H9 (cell line): ENCODE data around the gene JARID2. TPM values are rescaled to one million over a fixed set of nuclear protein-coding genes. Genes with fewer than 3 reads are reported as not detected.

Experiments
- DNase-seq: peaks from one replicate; pipeline ENCODE4 v3.0.0-alpha.2; 2017
- H2AFZ ChIP-seq: one replicate; pipeline ENCODE4 v1.6.1; 2013; ENCODE audit warnings: mild to moderate bottlenecking, low read length, control low read depth, moderate library complexity
- H2AK5ac ChIP-seq: 2 replicates; pipeline ENCODE4 v1.6.1; 2013; ENCODE audit warnings: low read length, control low read depth, mixed read lengths; ENCODE audit not compliant: insufficient read length
- H2BK120ac ChIP-seq: one replicate; pipeline ENCODE4 v1.6.1; 2013; ENCODE audit warnings: low read depth, mild to moderate bottlenecking, low read length, control low read depth, inconsistent platforms; ENCODE audit not compliant: poor library complexity, severe bottlenecking
- H2BK12ac ChIP-seq: 2 replicates; pipeline ENCODE4 v1.6.1; 2013; ENCODE audit warnings: low read length, control low read depth, mixed read lengths, low read depth; ENCODE audit not compliant: insufficient read length
- H2BK15ac ChIP-seq: 2 replicates; pipeline ENCODE4 v1.6.1; 2013; ENCODE audit warnings: low read depth, low read length, control low read depth
- H2BK20ac ChIP-seq: one replicate; pipeline ENCODE4 v1.6.1; 2013; ENCODE audit warnings: low read depth, mild to moderate bottlenecking, low read length, control low read depth, inconsistent platforms; ENCODE audit not compliant: poor library complexity, severe bottlenecking
- H2BK5ac ChIP-seq: 2 replicates; pipeline ENCODE4 v1.6.1; 2013; ENCODE audit warnings: low read length, control low read depth, mixed read lengths; ENCODE audit not compliant: insufficient read length
- H3K14ac ChIP-seq: 2 replicates; pipeline ENCODE4 v1.6.1; 2013; ENCODE audit warnings: low read length, control low read depth; ENCODE audit not compliant: insufficient read depth
- H3K18ac ChIP-seq: 2 replicates; pipeline ENCODE4 v1.6.1; 2013; ENCODE audit warnings: low read depth, mild to moderate bottlenecking, mixed read lengths, low read length, control low read depth; ENCODE audit not compliant: insufficient read length
- H3K23ac ChIP-seq: 2 replicates; pipeline ENCODE4 v1.6.1; 2013; ENCODE audit warnings: low read length, control low read depth, mixed read lengths, low read depth; ENCODE audit not compliant: insufficient read length
- H3K23me2 ChIP-seq: 2 replicates; pipeline ENCODE4 v1.6.1; 2013; ENCODE audit warnings: low read depth, mild to moderate bottlenecking, mixed read lengths, low read length, control low read depth; ENCODE audit not compliant: insufficient read length, poor library complexity, severe bottlenecking
- H3K27ac ChIP-seq: 2 replicates; pipeline ENCODE4 v1.5.1; 2013; ENCODE audit warnings: low read length, control low read depth, mixed read lengths, low read depth; ENCODE audit not compliant: insufficient read length
- H3K27me3 ChIP-seq: 2 replicates; pipeline ENCODE4 v1.6.1; 2013; ENCODE audit warnings: low read length, control low read depth, inconsistent platforms; ENCODE audit not compliant: insufficient read depth
- H3K4ac ChIP-seq: 2 replicates; pipeline ENCODE4 v1.6.1; 2013; ENCODE audit warnings: low read depth, mild to moderate bottlenecking, control low read depth, inconsistent platforms, low read length, moderate library complexity
- H3K4me1 ChIP-seq: 2 replicates; pipeline ENCODE4 v1.6.1; 2013; ENCODE audit warnings: low read length, control low read depth, inconsistent platforms; ENCODE audit not compliant: insufficient read depth
- H3K4me2 ChIP-seq: 2 replicates; pipeline ENCODE4 v1.6.1; 2013; ENCODE audit warnings: low read length, control low read depth, mixed read lengths; ENCODE audit not compliant: insufficient read length, insufficient read depth
- H3K56ac ChIP-seq: 2 replicates; pipeline ENCODE4 v1.6.1; 2013; ENCODE audit warnings: low read depth, mild to moderate bottlenecking, mixed read lengths, low read length, control low read depth; ENCODE audit not compliant: insufficient read length
- H3K79me1 ChIP-seq: 2 replicates; pipeline ENCODE4 v1.6.1; 2013; ENCODE audit warnings: low read depth, mild to moderate bottlenecking, moderate library complexity, low read length, control low read depth, inconsistent platforms; ENCODE audit not compliant: insufficient read depth, poor library complexity, severe bottlenecking
- H3K79me2 ChIP-seq: 2 replicates; pipeline ENCODE4 v1.6.1; 2013; ENCODE audit warnings: low read length, control low read depth, inconsistent platforms; ENCODE audit not compliant: insufficient read depth
- H3K9ac ChIP-seq: 2 replicates; pipeline ENCODE4 v1.6.1; 2013; ENCODE audit warnings: low read length, control low read depth, mixed read lengths; ENCODE audit not compliant: insufficient read length; ENCODE audit errors: extremely low read depth
- H3K9me3 ChIP-seq: one replicate; pipeline ENCODE4 v1.6.1; 2013; ENCODE audit warnings: low read depth, low read length, inconsistent platforms; ENCODE audit not compliant: control insufficient read depth
- H3T11ph ChIP-seq: one replicate; pipeline ENCODE4 v1.6.1; 2013; ENCODE audit warnings: mild to moderate bottlenecking, low read length, control low read depth, inconsistent platforms
- H4K20me1 ChIP-seq: one replicate; pipeline ENCODE4 v1.6.1; 2013; ENCODE audit not compliant: control insufficient read depth, insufficient read length, insufficient read depth
- H4K5ac ChIP-seq: 2 replicates; pipeline ENCODE4 v1.6.1; 2013; ENCODE audit warnings: low read depth, mild to moderate bottlenecking, mixed read lengths, low read length, control low read depth; ENCODE audit not compliant: insufficient read length
- H4K8ac ChIP-seq: replicated peaks from 2 replicates; pipeline ENCODE4 v1.6.1; 2013; ENCODE audit warnings: low read length, control low read depth, mixed read lengths, low read depth; ENCODE audit not compliant: insufficient read length
- H4K91ac ChIP-seq: 2 replicates; pipeline ENCODE4 v1.6.1; 2013; ENCODE audit warnings: low read depth, mild to moderate bottlenecking, moderate library complexity, mixed read lengths, low read length, control low read depth; ENCODE audit not compliant: insufficient read length
- H3K27ac Mint-ChIP-seq, 3 experiments: 2 replicates in 2 of 3; 3 replicates in 1 of 3; pipeline ENCODE4 v1.8.0; 2020 to 2021; ENCODE audit warnings: mixed read lengths in 3 of 3, mild to moderate bottlenecking in 1 of 3, moderate library complexity in 1 of 3
- H3K27me3 Mint-ChIP-seq: 2 replicates; pipeline ENCODE4 v1.8.0; 2021; ENCODE audit warnings: low read depth, mild to moderate bottlenecking, moderate library complexity, mixed read lengths
- H3K36me3 Mint-ChIP-seq, 3 experiments: 2 replicates in 2 of 3; 3 replicates in 1 of 3; pipeline ENCODE4 v1.8.0; 2020 to 2021; ENCODE audit warnings: low read depth in 3 of 3, mixed read lengths in 3 of 3; ENCODE audit not compliant: insufficient read depth in 1 of 3
- H3K4me1 Mint-ChIP-seq, 2 experiments: 2 replicates each; pipeline ENCODE4 v1.8.0; 2020; ENCODE audit warnings: mixed read lengths in 2 of 2
- H3K4me3 Mint-ChIP-seq, 2 experiments: 2 replicates in 1 of 2; 3 replicates in 1 of 2; pipeline ENCODE4 v1.8.0; 2020 to 2021; ENCODE audit warnings: mild to moderate bottlenecking in 2 of 2, mixed read lengths in 2 of 2, moderate library complexity in 1 of 2
- H3K9me3 Mint-ChIP-seq, 2 experiments: 2 replicates in 1 of 2; 3 replicates in 1 of 2; pipeline ENCODE4 v1.8.0; 2020; ENCODE audit warnings: mild to moderate bottlenecking in 2 of 2, mixed read lengths in 2 of 2, moderate library complexity in 1 of 2
- CTCF ChIP-seq: fragments of 200-600 bp; sonication (generic); conservative IDR thresholded peaks from 3 replicates; pipeline ENCODE4 v1.8.0; 2021; ENCODE audit warnings: antibody characterized with exemption, mild to moderate bottlenecking
- WGBS: extraction: QIAGEN DNeasy Blood & Tissue Kit; methylation state at CpG from one replicate; pipeline ENCODE4 v1.1.7; 2013; ENCODE audit warnings: missing lambda C conversion rate, low lambda C conversion rate, mixed read lengths; ENCODE audit not compliant: insufficient read length; ENCODE audit errors: extremely low coverage; 5-methylcytosine and 5-hydroxymethylcytosine counted together
- total RNA-seq: library from RNA; stranded (reverse); gene quantifications from 2 replicates; pipeline ENCODE4 v1.2.1, GENCODE V29; 2021

The JARID2 gene
- total RNA-seq, 1 experiment from 2014 or later, result 174 TPM

DNA sequence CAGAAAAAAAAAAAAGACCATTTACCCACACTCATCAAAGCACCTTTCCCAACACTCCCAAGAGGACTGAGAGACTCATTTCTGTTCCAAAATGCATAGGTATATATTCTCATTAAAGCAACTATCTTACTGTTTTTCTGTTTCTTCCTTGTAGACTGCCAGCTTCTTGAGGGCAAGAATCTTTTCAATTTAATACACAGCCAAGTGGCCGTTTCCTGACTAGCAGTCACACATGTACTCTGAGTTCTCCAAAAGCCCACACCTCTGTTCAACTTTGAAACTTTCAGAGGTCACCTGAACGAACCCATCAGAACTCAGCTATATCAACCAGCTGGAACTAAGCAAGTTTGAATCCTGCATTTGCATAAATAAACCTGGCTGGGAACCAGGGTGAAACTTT is 324.3 kb downstream of the JARID2 start:
- Histone ChIP-seq H2AFZ (no peak overlapping the region), H4K91ac (no peak overlapping the region), H3K56ac (no peak overlapping the region), H3K4me2 (no peak overlapping the region), H4K5ac (no peak overlapping the region), H2BK20ac (no peak overlapping the region), H3K14ac (no peak overlapping the region), H3K23ac (no peak overlapping the region), H4K20me1 (no peaks in the 10 kb centered on the region), H3K23me2 (no peaks in the 10 kb centered on the region), H3K27ac (no peak overlapping the region), H2BK120ac (no peak overlapping the region), H3K27me3 (no peaks in the 10 kb centered on the region), H3T11ph (no peak overlapping the region), H2AK5ac (no peak overlapping the region), H2BK12ac (no peak overlapping the region), H3K79me1 (no peaks in the 10 kb centered on the region), H2BK5ac (no peak overlapping the region), H3K4ac (no peak overlapping the region), H3K79me2 (no peaks in the 10 kb centered on the region), H3K18ac (no peak overlapping the region), H3K9ac (no peak overlapping the region), H4K8ac (no peak overlapping the region), H3K4me1 (peaks cover 4% of the 10 kb centered on the region; the same call in 1 of the 2 replicates), H2BK15ac (no peak overlapping the region), H3K9me3 (no peaks in the 10 kb centered on the region)
- no peaks in the 10 kb centered on the region for H3K27me3 Mint-ChIP-seq
- WGBS, result no CpG with 5 or more reads among the region's 2 CpGs
- H3K36me3 Mint-ChIP-seq, result peaks cover 0 to 11% (median 4%) of the 10 kb centered on the region in 3 experiments; a peak in 2 of 7 replicates
- no peak overlapping the region for H3K27ac Mint-ChIP-seq
- no peak for TF ChIP-seq CTCF
- H3K4me1 Mint-ChIP-seq, result peaks cover 28 to 44% of the 10 kb centered on the region in 2 experiments
- H3K4me3 Mint-ChIP-seq, result no peak overlapping the region
- H3K9me3 Mint-ChIP-seq, result peaks cover 0 to 9% of the 10 kb centered on the region in 2 experiments; a peak in 2 of 5 replicates
- no peak for DNase-seq
